Right renal pelvis (tissue), 4 donors: ENCODE measurements around the gene OR10G7. TPM values are rescaled to one million over a fixed set of nuclear protein-coding genes. Genes with fewer than 3 reads are reported as not detected.
"Not testable (repeated sequence)": the region's sequence is repeated elsewhere in the genome, so short reads cannot be mapped to it uniquely, and the experiment has no call there.

ENCODE experiments used
- DNase-seq, 4 donors: peaks; one replicate each; pipeline ENCODE4 v3.0.0-alpha.2; 2013; ENCODE audit warnings: low read depth in 4 of 4, low spot score in 3 of 4, missing footprints in 1 of 4
- polyA plus RNA-seq, 4 donors: library from polyadenylated mRNA; unstranded; fragments of 120-200 nt; gene quantifications; one replicate each; pipeline ENCODE4 v1.2.1, GENCODE V29; 2013; ENCODE audit not compliant: insufficient read length in 4 of 4

Gene OR10G7
- polyA plus RNA-seq, 4 donors: not detected

DNA sequence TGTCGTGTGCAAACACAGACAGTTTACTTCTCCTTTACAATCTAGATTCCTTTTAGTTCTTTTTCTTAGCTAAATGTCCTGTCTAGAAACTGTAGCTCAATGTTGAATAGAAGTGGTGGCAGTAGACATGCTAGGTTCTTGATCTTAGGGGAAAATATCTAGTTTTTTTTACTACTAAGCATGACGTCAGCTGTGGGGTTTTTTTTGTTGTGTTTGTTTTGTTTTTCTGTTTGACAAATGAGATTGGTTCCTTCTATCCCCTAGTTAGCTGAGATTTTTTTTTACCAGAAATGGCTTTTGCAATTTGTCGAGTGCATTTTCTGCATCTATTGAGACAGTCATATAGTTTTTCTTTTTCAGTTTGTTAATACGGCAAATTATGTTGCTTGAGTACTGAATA is 2.3 kb upstream of the OR10G7 start:
- DNase-seq: no peak

DNA sequence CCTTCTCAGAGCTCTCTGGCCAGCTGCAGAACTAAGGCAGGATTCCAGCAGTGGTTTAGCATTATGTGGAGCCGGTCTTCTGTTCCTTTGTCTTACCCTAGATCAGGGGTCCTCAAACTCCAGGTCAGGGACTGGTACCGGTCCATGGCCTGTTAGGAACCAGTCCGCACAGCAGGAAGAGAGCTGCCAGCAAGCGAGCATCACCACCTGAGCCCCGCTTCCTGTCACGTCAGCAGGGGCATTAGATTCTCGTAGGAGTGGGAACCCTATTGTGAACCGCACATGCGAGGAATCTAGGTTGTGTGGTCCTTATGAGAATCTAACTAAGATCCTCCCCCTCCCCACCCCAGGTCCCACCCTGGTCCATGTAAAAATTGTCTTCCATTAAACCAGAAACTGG is 1.6 kb downstream of the OR10G7 start:
- no peak for DNase-seq

DNA sequence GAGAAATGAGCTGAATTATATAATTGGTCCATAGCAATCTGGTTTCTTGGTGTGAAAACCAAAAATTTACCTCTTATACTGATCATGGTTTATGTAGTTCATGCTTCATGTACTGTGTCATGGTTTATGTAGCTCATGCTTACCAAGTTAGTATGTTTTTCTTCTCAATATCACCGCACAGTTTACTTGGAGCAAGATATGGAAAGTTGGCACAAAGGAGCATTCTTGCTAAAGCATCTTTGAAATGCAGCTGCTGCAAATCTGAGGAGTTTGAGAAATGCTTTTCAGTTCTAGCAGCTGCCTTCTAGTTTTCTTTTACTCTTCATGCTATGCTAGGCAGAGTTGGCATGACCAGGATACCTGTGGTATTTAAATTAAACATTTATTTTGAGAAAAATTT is 4.5 kb downstream of the OR10G7 start:
- DNase-seq: no peak

DNA sequence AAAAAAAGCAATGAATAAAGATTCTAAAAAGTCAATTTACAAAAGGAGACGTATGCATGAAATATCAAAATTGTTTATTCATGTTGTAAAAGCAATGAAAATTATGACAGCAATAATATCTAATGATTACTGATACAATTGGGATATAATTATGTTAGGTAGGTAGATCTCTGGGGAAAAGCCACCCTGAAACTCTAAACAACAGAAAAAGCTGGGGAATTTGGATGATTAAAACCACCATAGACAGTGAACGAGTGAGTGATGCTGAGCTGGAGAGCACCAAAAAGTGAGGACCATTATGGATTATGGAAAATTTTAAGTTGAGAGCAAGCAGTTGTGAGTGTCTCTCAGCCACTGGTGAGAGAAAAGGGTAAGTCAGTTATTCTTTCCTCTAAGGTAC is 14.6 kb downstream of the OR10G7 start, which contains the start of gene OR10G8:
OR10G8 (plus strand) TSS at position 301 of the 400 bp plus-strand sequence. CDS start 2,825 bp downstream, outside the sequence.
- DNase-seq: no peak

DNA sequence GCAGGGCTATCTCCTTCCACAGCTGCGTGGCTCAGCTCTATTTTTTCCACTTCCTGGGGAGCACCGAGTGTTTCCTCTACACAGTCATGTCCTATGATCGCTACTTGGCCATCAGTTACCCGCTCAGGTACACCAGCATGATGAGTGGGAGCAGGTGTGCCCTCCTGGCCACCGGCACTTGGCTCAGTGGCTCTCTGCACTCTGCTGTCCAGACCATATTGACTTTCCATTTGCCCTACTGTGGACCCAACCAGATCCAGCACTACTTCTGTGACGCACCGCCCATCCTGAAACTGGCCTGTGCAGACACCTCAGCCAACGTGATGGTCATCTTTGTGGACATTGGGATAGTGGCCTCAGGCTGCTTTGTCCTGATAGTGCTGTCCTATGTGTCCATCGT is 25.3 kb downstream of the OR10G7 start:
- not testable (repeated sequence) for DNase-seq

DNA sequence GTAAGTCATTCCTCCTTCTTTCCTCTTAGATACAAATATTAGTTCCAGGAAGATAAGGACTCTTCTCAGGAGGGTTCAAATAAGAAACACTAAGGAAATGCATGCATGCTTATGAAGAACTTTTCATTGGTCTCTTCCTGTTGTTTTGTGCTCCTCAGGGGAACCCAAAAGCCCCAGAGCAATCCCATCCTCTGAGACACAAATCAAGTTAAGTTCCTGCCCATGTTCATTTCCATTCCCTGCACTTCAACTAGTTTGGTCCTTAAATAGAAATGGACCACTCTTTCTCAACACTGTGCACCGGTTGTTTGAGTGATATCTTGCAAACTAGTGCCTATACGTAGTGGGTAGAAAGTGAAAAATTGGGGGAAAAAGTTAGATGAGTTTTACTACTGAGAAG is 28.4 kb downstream of the OR10G7 start, which contains the start of gene OR10G4:
OR10G4 (plus strand) TSS at position 301 of the 400 bp plus-strand sequence. CDS start 2,578 bp downstream, outside the sequence.
- no peak for DNase-seq

DNA sequence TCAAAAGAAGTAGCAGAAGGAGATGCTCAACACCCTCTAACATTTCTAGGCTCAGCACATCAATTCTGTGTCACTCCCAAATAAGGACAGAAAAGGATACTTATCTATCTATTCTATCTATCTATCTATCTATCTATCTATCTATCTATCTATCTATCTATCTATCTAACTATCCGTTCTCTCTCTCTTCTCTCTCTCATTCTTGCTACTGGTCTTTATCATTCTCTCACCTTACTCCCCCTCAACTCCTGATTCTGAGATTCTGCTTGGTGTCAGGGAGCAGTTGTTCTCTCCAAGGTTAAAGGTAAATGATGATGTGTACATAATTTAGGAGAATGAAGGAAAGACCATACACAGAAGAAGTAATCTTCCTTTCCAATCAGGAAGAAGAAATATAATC is 46.0 kb downstream of the OR10G7 start, which contains the start of gene OR10G6:
OR10G6 (minus strand) TSS at position 43 of the 400 bp plus-strand sequence; CDS start at position 43, 0 bp downstream.
- no peak for DNase-seq

Other genes with a start within 250 kb of the OR10G7 start
- gene OR6M1, start 235.0 kb downstream of the OR10G7 start, polyA plus RNA-seq: not detected
- not detected for gene TMEM225, start 155.7 kb downstream of the OR10G7 start, polyA plus RNA-seq
- gene OR8D4, start 139.2 kb downstream of the OR10G7 start, polyA plus RNA-seq: under 1 TPM in 1 of 4 donors, not detected in 3; 0.01 TPM
- not detected for gene OR4D5, start 101.7 kb downstream of the OR10G7 start, polyA plus RNA-seq
- not detected for gene OR6T1, start 97.5 kb downstream of the OR10G7 start, polyA plus RNA-seq
- not detected for gene OR10S1, start 63.5 kb downstream of the OR10G7 start, polyA plus RNA-seq
- not detected for gene OR10G6, start 46.2 kb downstream of the OR10G7 start, polyA plus RNA-seq
- not detected for gene OR10G4, start 28.3 kb downstream of the OR10G7 start, polyA plus RNA-seq
- gene OR10G9, start 18.3 kb downstream of the OR10G7 start, polyA plus RNA-seq: not detected
- gene OR10G8, start 14.5 kb downstream of the OR10G7 start, polyA plus RNA-seq: not detected
- 10 to 100 TPM; 12.8 to 16.8 (median 15.9) TPM for gene VWA5A, start 74.1 kb upstream of the OR10G7 start, polyA plus RNA-seq
- gene OR10D3, start 142.0 kb upstream of the OR10G7 start, polyA plus RNA-seq: not detected
- gene OR8G1, start 199.8 kb upstream of the OR10G7 start, polyA plus RNA-seq: not detected
- gene OR8G5, start 215.1 kb upstream of the OR10G7 start, polyA plus RNA-seq: not detected